Right lobe of liver (tissue), 4 donors: Measurements from ENCODE around the gene CAB39L.

Experiments
- POLR2A ChIP-seq: fragments of 450-650 bp; IDR thresholded peaks from one replicate; pipeline ENCODE4 v1.6.1; 2017; ENCODE audit warnings: antibody characterized with exemption, mild to moderate bottlenecking
- TF ChIP-seq, protein P1 (sequence below), 4 donors: fragments of 200-600 bp in 3 of 4; fragments of 450-650 bp in 1 of 4; IDR thresholded peaks; one replicate each; pipeline versions ENCODE4 v1.5.1 to v1.8.0; 2016 to 2022; ENCODE audit warnings: antibody characterized with exemption in 4 of 4, mild to moderate bottlenecking in 2 of 4
- donor health status: DM: no; HTN: no; CAD: no.
- donor health status: DM: no; HTN: no; CAD: no.
- donor health status: DM: no; HTN: yes; CAD: no.

DNA sequence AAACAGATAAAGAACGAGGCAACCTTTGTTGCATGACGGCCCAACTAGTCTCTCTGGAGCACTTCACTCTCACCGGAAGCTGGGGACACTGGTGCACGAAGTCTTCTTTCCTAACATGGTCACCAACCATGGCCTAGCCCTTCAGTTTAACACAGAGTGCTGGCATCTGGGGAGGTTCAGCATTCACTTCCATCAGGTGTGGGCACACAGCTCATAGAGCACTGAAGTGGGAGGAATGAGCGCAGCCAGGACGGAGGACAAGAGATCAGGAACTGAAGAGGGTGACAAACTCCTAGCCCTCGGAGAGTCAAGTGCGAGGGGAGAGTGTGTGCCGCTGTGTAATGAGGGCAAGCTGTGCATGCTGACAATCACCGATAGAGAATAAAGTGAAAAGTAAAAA is 103.7 kb downstream of the CAB39L start:
- TF ChIP-seq, protein P1, sequence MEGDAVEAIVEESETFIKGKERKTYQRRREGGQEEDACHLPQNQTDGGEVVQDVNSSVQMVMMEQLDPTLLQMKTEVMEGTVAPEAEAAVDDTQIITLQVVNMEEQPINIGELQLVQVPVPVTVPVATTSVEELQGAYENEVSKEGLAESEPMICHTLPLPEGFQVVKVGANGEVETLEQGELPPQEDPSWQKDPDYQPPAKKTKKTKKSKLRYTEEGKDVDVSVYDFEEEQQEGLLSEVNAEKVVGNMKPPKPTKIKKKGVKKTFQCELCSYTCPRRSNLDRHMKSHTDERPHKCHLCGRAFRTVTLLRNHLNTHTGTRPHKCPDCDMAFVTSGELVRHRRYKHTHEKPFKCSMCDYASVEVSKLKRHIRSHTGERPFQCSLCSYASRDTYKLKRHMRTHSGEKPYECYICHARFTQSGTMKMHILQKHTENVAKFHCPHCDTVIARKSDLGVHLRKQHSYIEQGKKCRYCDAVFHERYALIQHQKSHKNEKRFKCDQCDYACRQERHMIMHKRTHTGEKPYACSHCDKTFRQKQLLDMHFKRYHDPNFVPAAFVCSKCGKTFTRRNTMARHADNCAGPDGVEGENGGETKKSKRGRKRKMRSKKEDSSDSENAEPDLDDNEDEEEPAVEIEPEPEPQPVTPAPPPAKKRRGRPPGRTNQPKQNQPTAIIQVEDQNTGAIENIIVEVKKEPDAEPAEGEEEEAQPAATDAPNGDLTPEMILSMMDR (IDR thresholded peaks at IDR 0.05): no peak
- no peak for TF ChIP-seq POLR2A
